GM12801 (cell line): ENCODE measurements around the gene CAMTA1.

Experiments
- TF ChIP-seq, protein P1 (sequence below): IDR thresholded peaks from one replicate; pipeline ENCODE4 v1.5.1; 2011; ENCODE audit warnings: control low read depth; ENCODE audit not compliant: insufficient read length; ENCODE audit errors: extremely low read depth

The CAMTA1 gene

DNA sequence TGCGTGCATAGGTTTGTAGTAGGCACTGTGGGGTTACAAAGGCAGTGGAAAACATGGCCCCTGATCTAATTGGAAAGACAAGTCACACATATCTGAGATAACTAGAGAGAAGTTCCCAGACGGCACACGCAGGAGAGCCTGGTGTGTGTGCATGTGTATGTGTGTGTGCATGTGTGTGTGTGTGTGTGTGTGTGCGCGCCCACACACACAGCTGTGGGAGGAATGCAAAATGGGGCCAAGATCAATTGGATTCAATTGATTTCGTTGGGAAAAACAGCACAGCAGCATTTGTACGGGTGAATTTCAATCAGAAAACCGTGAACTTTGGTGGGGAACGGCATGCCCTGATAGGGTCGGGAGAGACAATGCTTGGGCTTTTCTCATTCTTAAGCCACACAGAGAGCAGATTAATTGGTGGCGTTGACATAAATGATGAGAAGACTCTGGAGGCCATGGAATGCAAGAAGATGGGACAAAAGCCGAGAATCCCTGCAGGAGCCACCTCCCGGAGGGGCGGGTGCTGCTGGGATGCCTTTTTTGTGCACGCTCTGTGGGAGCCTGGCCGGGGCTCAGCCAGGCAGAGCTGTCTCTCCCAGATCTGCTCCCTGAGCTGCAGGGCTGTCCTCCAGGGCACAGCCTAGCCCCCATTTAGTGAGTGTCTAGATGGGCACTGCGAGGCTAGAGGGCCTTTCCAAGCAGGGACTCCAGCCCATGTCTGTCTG lies 322.0 kb downstream of the CAMTA1 start:
- TF ChIP-seq, protein P1, sequence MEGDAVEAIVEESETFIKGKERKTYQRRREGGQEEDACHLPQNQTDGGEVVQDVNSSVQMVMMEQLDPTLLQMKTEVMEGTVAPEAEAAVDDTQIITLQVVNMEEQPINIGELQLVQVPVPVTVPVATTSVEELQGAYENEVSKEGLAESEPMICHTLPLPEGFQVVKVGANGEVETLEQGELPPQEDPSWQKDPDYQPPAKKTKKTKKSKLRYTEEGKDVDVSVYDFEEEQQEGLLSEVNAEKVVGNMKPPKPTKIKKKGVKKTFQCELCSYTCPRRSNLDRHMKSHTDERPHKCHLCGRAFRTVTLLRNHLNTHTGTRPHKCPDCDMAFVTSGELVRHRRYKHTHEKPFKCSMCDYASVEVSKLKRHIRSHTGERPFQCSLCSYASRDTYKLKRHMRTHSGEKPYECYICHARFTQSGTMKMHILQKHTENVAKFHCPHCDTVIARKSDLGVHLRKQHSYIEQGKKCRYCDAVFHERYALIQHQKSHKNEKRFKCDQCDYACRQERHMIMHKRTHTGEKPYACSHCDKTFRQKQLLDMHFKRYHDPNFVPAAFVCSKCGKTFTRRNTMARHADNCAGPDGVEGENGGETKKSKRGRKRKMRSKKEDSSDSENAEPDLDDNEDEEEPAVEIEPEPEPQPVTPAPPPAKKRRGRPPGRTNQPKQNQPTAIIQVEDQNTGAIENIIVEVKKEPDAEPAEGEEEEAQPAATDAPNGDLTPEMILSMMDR = no peak

DNA sequence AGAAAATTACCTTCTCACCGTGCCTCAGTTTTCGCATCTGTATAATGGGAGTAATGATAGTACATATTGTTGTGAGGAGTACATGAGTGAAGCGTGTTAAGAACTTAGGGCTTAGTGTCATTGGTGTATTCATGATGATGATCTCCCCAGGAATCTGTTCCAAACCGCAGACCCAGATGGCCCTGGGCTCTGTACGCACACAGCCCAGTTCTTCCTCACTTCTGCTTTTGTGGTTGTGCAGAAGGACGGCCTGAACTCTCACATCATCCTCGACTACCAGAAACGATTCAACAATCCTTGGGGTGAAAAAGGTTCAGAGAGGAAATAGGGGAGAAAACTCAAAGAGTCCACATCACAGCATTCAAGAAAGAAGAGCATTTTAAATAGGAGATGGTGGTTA lies 323.0 kb downstream of the CAMTA1 start:
- TF ChIP-seq, protein P1 = no peak

DNA sequence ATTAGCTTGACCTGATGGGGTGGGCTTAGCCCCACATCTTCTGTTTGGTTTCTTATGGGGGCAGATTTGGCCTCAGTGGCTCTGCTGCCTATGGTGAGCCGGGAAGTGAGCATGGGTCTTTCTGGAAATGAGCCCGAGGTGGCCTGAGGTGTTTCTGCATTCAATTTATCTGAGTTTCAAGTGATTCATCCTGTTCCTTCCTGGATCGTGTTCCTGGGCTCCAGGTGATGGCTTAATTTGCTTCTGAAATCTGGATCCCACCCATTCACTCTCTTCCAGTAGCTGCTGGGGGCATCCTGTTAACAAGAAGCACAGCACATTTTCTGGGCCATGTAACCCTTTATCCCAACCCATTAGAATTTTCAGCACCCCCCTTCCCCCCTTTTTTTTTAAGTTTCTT lies 324.6 kb downstream of the CAMTA1 start:
- TF ChIP-seq, protein P1 = no peak

DNA sequence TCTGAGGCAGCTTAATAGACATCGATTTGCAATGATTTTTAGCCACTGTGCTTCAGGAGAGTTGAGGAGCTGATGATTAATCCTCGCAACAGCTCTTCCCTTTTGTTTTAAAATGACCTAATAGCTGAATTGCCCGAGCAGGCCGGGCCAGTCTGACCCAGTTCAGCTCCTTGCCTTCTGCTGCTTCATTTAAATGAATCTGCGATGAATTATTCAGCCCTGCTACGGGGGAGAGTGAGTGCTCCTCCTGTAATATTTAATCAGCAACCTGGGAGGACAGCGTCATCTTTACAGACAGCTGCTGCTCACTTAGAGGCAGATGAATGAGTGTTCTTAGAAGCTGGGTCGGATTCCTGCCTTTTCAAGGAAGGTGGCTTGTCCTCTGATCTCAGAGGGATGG lies 325.1 kb downstream of the CAMTA1 start:
- TF ChIP-seq, protein P1 = no peak

DNA sequence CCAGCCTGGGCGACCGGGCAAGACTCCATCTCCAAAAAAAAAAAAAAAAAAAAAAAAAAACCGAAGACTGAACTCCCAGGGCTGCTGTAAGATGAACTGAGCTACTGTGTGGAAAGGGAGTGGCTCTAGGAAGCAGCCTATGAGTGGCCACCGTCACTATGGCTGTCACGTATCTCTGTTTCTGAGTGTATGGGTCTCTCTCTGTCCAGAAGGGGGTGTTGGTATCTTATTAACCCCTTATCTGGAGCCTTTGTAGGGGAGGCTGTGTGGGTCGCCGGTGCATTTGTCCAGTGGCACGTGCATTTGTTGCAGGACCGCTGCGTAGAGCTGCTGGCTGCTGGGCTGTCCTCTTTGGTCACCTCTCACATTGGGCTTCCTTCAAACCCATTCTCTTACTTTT lies 326.6 kb downstream of the CAMTA1 start:
- TF ChIP-seq, protein P1 = no peak

DNA sequence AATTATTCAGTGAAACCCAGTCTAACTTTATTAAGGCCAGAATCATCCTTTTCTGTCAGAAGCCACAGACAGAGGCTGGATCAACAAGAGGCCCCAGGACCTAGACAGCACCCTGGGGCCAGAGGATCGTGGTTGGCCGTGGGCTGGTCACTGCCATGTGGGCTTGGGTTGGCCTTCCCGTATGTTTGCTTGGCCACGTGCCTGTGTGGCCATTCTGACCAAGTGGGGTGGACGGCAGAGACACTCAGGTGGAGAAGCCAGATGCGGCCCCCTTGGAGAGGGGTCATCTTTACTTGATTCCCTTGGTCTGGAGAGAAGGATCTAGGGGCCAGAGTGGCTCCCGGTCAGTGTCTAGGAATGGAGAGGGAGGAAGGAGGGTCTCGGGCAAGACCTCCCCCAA lies 327.9 kb downstream of the CAMTA1 start:
- TF ChIP-seq, protein P1 = no peak

DNA sequence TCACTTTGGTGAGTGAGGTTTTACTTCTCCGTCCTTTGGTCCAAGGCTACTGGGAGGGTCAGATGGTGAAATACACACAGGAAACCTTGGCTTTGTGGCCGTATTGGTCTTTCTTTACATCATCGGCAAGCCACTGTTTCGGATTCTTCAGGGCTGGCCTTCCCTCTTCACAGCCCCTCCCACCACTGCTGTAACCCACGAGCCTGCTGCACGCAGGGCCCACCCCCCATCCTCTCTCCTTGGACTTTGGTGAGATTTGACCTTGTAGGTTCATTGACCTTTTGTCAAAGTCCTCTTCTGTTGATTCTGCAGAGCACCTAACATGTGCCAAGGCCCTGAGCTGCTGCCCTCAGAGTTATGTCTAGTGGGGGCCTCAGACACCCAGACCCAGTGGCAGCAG lies 328.6 kb downstream of the CAMTA1 start:
- TF ChIP-seq, protein P1 = no peak
